Keratinocyte (primary cell): ENCODE data around the gene EGFR. TPM values are rescaled to one million over a fixed set of nuclear protein-coding genes. Genes with fewer than 3 reads are reported as not detected.

ENCODE experiments used
- DNase-seq: peaks from one replicate; pipeline ENCODE4 v3.0.0-alpha.2; 2011; ENCODE audit warnings: low read depth, missing footprints, low spot score
- FAIRE-seq: peaks from 2 replicates; lab custom pipeline; 2011; peaks lifted over from hg19 to GRCh38; lab: Jason Lieb, UNC
- H2AFZ ChIP-seq: 2 replicates; pipeline ENCODE4 v1.6.0; 2012; ENCODE audit warnings: low read length, control low read depth, inconsistent platforms; ENCODE audit not compliant: control insufficient read depth
- H3K27ac ChIP-seq: 2 replicates; pipeline ENCODE4 v1.5.1; 2011; ENCODE audit warnings: low read length; ENCODE audit not compliant: control insufficient read depth, insufficient read depth
- H3K27me3 ChIP-seq: 3 replicates; pipeline ENCODE4 v1.6.0; 2011; ENCODE audit warnings: low read length; ENCODE audit not compliant: control insufficient read depth, insufficient read depth; ENCODE audit errors: extremely low read depth
- H3K36me3 ChIP-seq, 2 experiments: 2 replicates in 1 of 2; 3 replicates in 1 of 2; pipeline ENCODE4 v1.5.1; 2011; ENCODE audit warnings: low read length in 2 of 2, mild to moderate bottlenecking in 1 of 2; ENCODE audit not compliant: control insufficient read depth in 2 of 2, insufficient read depth in 2 of 2; ENCODE audit errors: extremely low read depth in 1 of 2
- H3K4me1 ChIP-seq: 3 replicates; pipeline ENCODE4 v1.5.1; 2011; ENCODE audit warnings: low read length; ENCODE audit not compliant: control insufficient read depth, insufficient read depth; ENCODE audit errors: extremely low read depth
- H3K4me2 ChIP-seq: 3 replicates; pipeline ENCODE4 v1.6.0; 2011; ENCODE audit warnings: low read depth, low read length; ENCODE audit not compliant: control insufficient read depth, insufficient read depth; ENCODE audit errors: extremely low read depth
- H3K4me3 ChIP-seq, 3 experiments: fragments of 200-600 bp in 1 of 3; sonication (generic) in 1 of 3; 2 replicates in 2 of 3; 3 replicates in 1 of 3; pipeline ENCODE4 v1.5.1; 2011 to 2016; ENCODE audit warnings: low read length in 3 of 3, mild to moderate bottlenecking in 3 of 3, control low read depth in 2 of 3, inconsistent platforms in 1 of 3, low read depth in 1 of 3, mixed read lengths in 1 of 3, mixed run types in 1 of 3, moderate library complexity in 1 of 3; ENCODE audit not compliant: control insufficient read depth in 2 of 3, insufficient read depth in 2 of 3; ENCODE audit errors: extremely low read depth in 1 of 3
- H3K79me2 ChIP-seq: 2 replicates; pipeline ENCODE4 v1.6.0; 2012; ENCODE audit warnings: low read length; ENCODE audit not compliant: control insufficient read depth, insufficient read depth
- H3K9ac ChIP-seq: 3 replicates; pipeline ENCODE4 v1.6.0; 2011; ENCODE audit warnings: low read length; ENCODE audit not compliant: control insufficient read depth, insufficient read depth; ENCODE audit errors: extremely low read depth
- H3K9me1 ChIP-seq: 3 replicates; pipeline ENCODE4 v1.6.0; 2011; ENCODE audit warnings: low read length; ENCODE audit not compliant: control insufficient read depth, insufficient read depth; ENCODE audit errors: extremely low read depth
- H3K9me3 ChIP-seq: 2 replicates; pipeline ENCODE4 v1.5.1; 2012; ENCODE audit warnings: low read depth, low read length; ENCODE audit not compliant: control insufficient read depth
- H4K20me1 ChIP-seq: 3 replicates; pipeline ENCODE4 v1.6.0; 2011; ENCODE audit warnings: low read length; ENCODE audit not compliant: control insufficient read depth, insufficient read depth; ENCODE audit errors: extremely low read depth
- EZH2 ChIP-seq: IDR thresholded peaks from one replicate; pipeline ENCODE4 v1.6.1; 2012; ENCODE audit warnings: inconsistent platforms, mild to moderate bottlenecking, low read length, moderate library complexity
- dilution Hi-C: fragments of 300-500 bp; cut with MboI; formaldehyde crosslinking; loops from one replicate; pipeline ENCODE4 v1.7.0; 2020; ENCODE audit warnings: low sequenced_read_pairs; ENCODE audit not compliant: extremely low pct_ligation_motif_present
- polyA plus RNA-seq, 5 experiments: library from polyadenylated mRNA; depleted of rRNA in 3 of 5; stranded (reverse) in 3 of 5; stranded (forward) in 1 of 5; unstranded in 1 of 5; fragments of >200 nt; gene quantifications; 1 replicate in 1 of 5; 2 replicates in 3 of 5; 3 replicates in 1 of 5; pipeline versions ENCODE4 v1.2.1 to v1.2.3, GENCODE V29; 2011 to 2012; ENCODE audit warnings: missing spikeins in 2 of 5, low read depth in 1 of 5, low replicate concordance in 1 of 5
- TF ChIP-seq, protein P1 (sequence below), 3 experiments: IDR thresholded peaks in 1 of 3; conservative IDR thresholded peaks in 1 of 3; optimal IDR thresholded peaks in 1 of 3; 2 replicates in 2 of 3; 3 replicates in 1 of 3; pipeline versions ENCODE3 to v1.5.1; 2011; ENCODE audit warnings: low read length in 3 of 3, mild to moderate bottlenecking in 3 of 3, moderate library complexity in 2 of 3, control low read depth in 1 of 3, inconsistent platforms in 1 of 3; ENCODE audit not compliant: insufficient read depth in 2 of 3; ENCODE audit errors: extremely low read depth in 1 of 3

The EGFR gene
- polyA plus RNA-seq, 1 donor (not counting 4 experiments of a cell fraction or from before 2014, with no cell fraction given) = 120 TPM

DNA sequence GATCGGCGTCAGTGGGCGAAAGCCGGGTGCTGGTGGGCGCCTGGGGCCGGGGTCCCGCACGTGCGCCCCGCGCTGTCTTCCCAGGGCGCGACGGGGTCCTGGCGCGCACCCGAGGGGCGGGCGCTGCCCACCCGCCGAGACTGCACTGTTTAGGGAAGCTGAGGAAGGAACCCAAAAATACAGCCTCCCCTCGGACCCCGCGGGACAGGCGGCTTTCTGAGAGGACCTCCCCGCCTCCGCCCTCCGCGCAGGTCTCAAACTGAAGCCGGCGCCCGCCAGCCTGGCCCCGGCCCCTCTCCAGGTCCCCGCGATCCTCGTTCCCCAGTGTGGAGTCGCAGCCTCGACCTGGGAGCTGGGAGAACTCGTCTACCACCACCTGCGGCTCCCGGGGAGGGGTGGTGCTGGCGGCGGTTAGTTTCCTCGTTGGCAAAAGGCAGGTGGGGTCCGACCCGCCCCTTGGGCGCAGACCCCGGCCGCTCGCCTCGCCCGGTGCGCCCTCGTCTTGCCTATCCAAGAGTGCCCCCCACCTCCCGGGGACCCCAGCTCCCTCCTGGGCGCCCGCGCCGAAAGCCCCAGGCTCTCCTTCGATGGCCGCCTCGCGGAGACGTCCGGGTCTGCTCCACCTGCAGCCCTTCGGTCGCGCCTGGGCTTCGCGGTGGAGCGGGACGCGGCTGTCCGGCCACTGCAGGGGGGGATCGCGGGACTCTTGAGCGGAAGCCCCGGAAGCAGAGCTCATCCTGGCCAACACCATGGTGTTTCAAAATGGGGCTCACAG is 1.1 kb downstream of the EGFR start:
- peaks cover 3% of the 10 kb centered on the region for H3K9me1 ChIP-seq
- no peaks in the 10 kb centered on the region for H3K27me3 ChIP-seq
- H2AFZ ChIP-seq = no peak overlapping the region

DNA sequence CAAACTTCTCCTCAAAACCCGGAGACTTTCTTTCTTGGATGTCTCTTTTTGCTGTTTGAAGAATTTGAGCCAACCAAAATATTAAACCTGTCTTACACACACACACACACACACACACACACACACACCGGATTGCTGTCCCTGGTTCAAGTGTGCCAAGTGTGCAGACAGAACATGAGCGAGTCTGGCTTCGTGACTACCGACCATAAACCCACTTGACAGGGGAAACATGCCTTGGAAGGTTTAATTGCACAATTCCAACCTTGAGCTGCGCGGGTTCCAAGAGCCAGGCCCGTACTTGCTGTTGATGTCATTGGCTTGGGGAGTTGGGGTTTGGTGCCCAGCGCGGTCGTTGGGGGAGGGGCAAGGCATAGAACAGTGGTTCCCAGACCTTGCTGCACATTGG is 1.7 kb downstream of the EGFR start:
- H3K27me3 ChIP-seq = no peaks in the 10 kb centered on the region
- peaks cover 67% of the 10 kb centered on the region for H3K79me2 ChIP-seq
- peaks cover 10 to 47% of the 10 kb centered on the region in 2 experiments for H3K36me3 ChIP-seq
- peaks cover 3% of the 10 kb centered on the region for H3K9me1 ChIP-seq
- H3K4me2 ChIP-seq = peak overlapping the region; percentile 93
- H3K27ac ChIP-seq = peak overlapping the region; percentile 98
- H3K4me3 ChIP-seq = peak overlapping the region; percentile 91 to 100 (median 98)
- no peak overlapping the region for H2AFZ ChIP-seq
- FAIRE-seq = peak; percentile 95
- peaks cover 18% of the 10 kb centered on the region for H4K20me1 ChIP-seq
- DNase-seq = no peak
- H3K9ac ChIP-seq = peak overlapping the region; percentile 97
- H3K9me3 ChIP-seq = no peaks in the 10 kb centered on the region
- H3K4me1 ChIP-seq = peaks cover 51% of the 10 kb centered on the region
- dilution Hi-C loops = no loop called here
- no peak for TF ChIP-seq EZH2

More for the DNA sequence above, 1.1 kb downstream of the EGFR start:
- TF ChIP-seq, protein P1, sequence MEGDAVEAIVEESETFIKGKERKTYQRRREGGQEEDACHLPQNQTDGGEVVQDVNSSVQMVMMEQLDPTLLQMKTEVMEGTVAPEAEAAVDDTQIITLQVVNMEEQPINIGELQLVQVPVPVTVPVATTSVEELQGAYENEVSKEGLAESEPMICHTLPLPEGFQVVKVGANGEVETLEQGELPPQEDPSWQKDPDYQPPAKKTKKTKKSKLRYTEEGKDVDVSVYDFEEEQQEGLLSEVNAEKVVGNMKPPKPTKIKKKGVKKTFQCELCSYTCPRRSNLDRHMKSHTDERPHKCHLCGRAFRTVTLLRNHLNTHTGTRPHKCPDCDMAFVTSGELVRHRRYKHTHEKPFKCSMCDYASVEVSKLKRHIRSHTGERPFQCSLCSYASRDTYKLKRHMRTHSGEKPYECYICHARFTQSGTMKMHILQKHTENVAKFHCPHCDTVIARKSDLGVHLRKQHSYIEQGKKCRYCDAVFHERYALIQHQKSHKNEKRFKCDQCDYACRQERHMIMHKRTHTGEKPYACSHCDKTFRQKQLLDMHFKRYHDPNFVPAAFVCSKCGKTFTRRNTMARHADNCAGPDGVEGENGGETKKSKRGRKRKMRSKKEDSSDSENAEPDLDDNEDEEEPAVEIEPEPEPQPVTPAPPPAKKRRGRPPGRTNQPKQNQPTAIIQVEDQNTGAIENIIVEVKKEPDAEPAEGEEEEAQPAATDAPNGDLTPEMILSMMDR (optimal IDR thresholded peaks at IDR 0.05 in 1 of 3, IDR thresholded peaks at IDR 0.05 in 1 of 3, conservative IDR thresholded peaks at IDR 0.05 in 1 of 3; ENCODE audit: extremely low read depth in 1 of 3, insufficient read depth in 2 of 3, low read length in 3 of 3) = no peak
- no peak for TF ChIP-seq EZH2
- H3K4me1 ChIP-seq = peaks cover 45% of the 10 kb centered on the region
- DNase-seq (no peak), FAIRE-seq (no peak)
- H3K79me2 ChIP-seq = peaks cover 61% of the 10 kb centered on the region
- H3K4me2 ChIP-seq = peak overlapping the region; percentile 93
- peak overlapping the region; percentile 97 for H3K9ac ChIP-seq
- H3K4me3 ChIP-seq = peak overlapping the region; percentile 91 to 100 (median 98)
- peak overlapping the region; percentile 98 for H3K27ac ChIP-seq
- dilution Hi-C loops = no loop called here
- no peaks in the 10 kb centered on the region for H3K9me3 ChIP-seq
- peaks cover 4 to 41% of the 10 kb centered on the region in 2 experiments for H3K36me3 ChIP-seq
- H4K20me1 ChIP-seq = peaks cover 12% of the 10 kb centered on the region
